PC-3 (cell line): ENCODE measurements around the gene OR10G3.
"Not testable (repeated sequence)": the region's sequence is repeated elsewhere in the genome, so short reads cannot be mapped to it uniquely, and the experiment has no call there.

Source experiments
- CTCF ChIP-seq: fragments of 300-600 bp; sonication (generic); conservative IDR thresholded peaks from 2 replicates; pipeline ENCODE4 v1.5.1; 2017; ENCODE audit warnings: antibody characterized with exemption, low read depth, mild to moderate bottlenecking, low read length
- EZH2 ChIP-seq: fragments of 300-600 bp; sonication (generic); IDR thresholded peaks from one replicate; pipeline ENCODE4 v1.6.1; 2017; ENCODE audit warnings: antibody characterized with exemption, mild to moderate bottlenecking, low read length; ENCODE audit not compliant: unreplicated experiment
- EZH2phosphoT487 ChIP-seq: fragments of 300-600 bp; sonication (generic); IDR thresholded peaks from 2 replicates; pipeline ENCODE4 v1.6.1; 2018; ENCODE audit warnings: mild to moderate bottlenecking, antibody characterized with exemption, low read length, borderline replicate concordance

GRCh38 chr14:21602181-21602580 is 22.3 kb upstream of the OR10G3 start:
- not testable (repeated sequence) for TF ChIP-seq EZH2, CTCF, EZH2phosphoT487
